ENCODE data around the gene PRSS16. TPM values are rescaled to one million over a fixed set of nuclear protein-coding genes. Genes with fewer than 3 reads are reported as not detected.

Gene PRSS16
- total and polyA plus RNA-seq, 9 of the 15 experiments (the other 6 are each of a cell fraction or from before 2014, with no cell fraction given): 4.5 to 21.3 (median 12.1) TPM

GRCh38 chr6:27290065-27290849, 42.8 kb downstream of the PRSS16 start (continued):
- TF ChIP-seq PRDM10 (IDR thresholded peaks at IDR 0.05; ENCODE audit: partially characterized antibody) (peak; percentile 82), NFIX (CRISPR knock-in tag; IDR thresholded peaks at IDR 0.05; ENCODE audit: low read depth) (no peak), ESRRB (CRISPR knock-in tag; IDR thresholded peaks at IDR 0.05; ENCODE audit: borderline replicate concordance) (no peak), ETV5 (CRISPR knock-in tag; IDR thresholded peaks at IDR 0.05; ENCODE audit: low read depth) (peak; percentile 80), FOXJ2 (tag; IDR thresholded peaks at IDR 0.05) (peak; percentile 72), SMAD4 (CRISPR knock-in tag; conservative IDR thresholded peaks at IDR 0.05) (peak; percentile 31), RFX5 (IDR thresholded peaks at IDR 0.05; ENCODE audit: low read depth, low read length) (peak; percentile 80; the same call in 1 of the 2 replicates), MTA1 (IDR thresholded peaks at IDR 0.05; ENCODE audit: borderline replicate concordance) (peak; percentile 25; the same call in 1 of the 2 replicates), GABPA (tag; conservative IDR thresholded peaks at IDR 0.05; ENCODE audit: low read depth) (peak; percentile 46; the same call in 1 of the 2 replicates), PTRF (tag; IDR thresholded peaks at IDR 0.05) (no peak), TBL1XR1 (IDR thresholded peaks at IDR 0.05; ENCODE audit: low read length in 2 of 2) (peak; percentile 64 to 96), GTF3C2 (IDR thresholded peaks at IDR 0.05; ENCODE audit: borderline replicate concordance, extremely low read depth, insufficient read length) (peak; percentile 97), XRCC5 (IDR thresholded peaks at IDR 0.05; ENCODE audit: low read depth, low read length) (no peak; the same call in 1 of the 2 replicates), CHAMP1 (IDR thresholded peaks at IDR 0.05) (peak; percentile 63), HBP1 (CRISPR knock-in tag; IDR thresholded peaks at IDR 0.05) (no peak), TCF7 (IDR thresholded peaks at IDR 0.05; ENCODE audit: borderline replicate concordance) (no peak)

All from K562 (cell line).